Measurements from ENCODE around the gene MEIOB. TPM values are rescaled to one million over a fixed set of nuclear protein-coding genes. Genes with fewer than 3 reads are reported as not detected.
A peak's percentile ranks its signal among the peaks of the same experiment; 100 is the strongest.

Gene MEIOB
- polyA plus RNA-seq, 1 of the 3 experiments (the other 2 are of a cell fraction), result not detected

- Histone ChIP-seq H3K4me2 (no peak overlapping the region), H3K4me3 (ENCODE audit: low read depth in 2 of 2, low read length in 1 of 2) (no peak overlapping the region; a peak in 1 of 4 replicates), H3K9ac (no peak overlapping the region), H3K9me3 (no peaks in the 10 kb centered on the region), H4K20me1 (ENCODE audit: insufficient read depth) (no peaks in the 10 kb centered on the region), H3K27me3 (ENCODE audit: insufficient read depth) (no peaks in the 10 kb centered on the region), H2AFZ (ENCODE audit: low read depth) (no peak overlapping the region), H3F3A (replicated peaks; ENCODE audit: insufficient read depth) (no peaks in the 10 kb centered on the region), H3K9me2 (no peaks in the 10 kb centered on the region), H3K79me2 (ENCODE audit: insufficient read depth) (peaks cover 47% of the 10 kb centered on the region), H3K36me3 (replicated peaks in 1 of 2; ENCODE audit: control insufficient read depth in 1 of 2, insufficient read depth in 2 of 2, low read length in 1 of 2) (peaks cover 4 to 7% of the 10 kb centered on the region in 2 experiments), H3K4me1 (ENCODE audit: control insufficient read depth in 1 of 2, insufficient read depth in 2 of 2, low read depth in 1 of 2, low read length in 1 of 2) (peaks cover 0 to 12% of the 10 kb centered on the region in 2 experiments; a peak in 2 of 4 replicates), H3K27ac (ENCODE audit: low read depth in 2 of 2, low read length in 1 of 2) (no peak overlapping the region)
- no peak for DNase-seq
- WGBS (ENCODE audit: low lambda C conversion rate), result 81% methylated on average over 9 of the region's 9 CpGs
- TF ChIP-seq, protein P1, sequence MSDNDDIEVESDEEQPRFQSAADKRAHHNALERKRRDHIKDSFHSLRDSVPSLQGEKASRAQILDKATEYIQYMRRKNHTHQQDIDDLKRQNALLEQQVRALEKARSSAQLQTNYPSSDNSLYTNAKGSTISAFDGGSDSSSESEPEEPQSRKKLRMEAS (IDR thresholded peaks at IDR 0.05; ENCODE audit: low read depth), result no peak
- no peak for TF ChIP-seq RFX5 (IDR thresholded peaks at IDR 0.05; ENCODE audit: low read length)
- TF ChIP-seq RAD21 (IDR thresholded peaks at IDR 0.05; ENCODE audit: low read length), result peak; percentile 33; the same call in 1 of the 2 replicates
- TF ChIP-seq IRF3 (IDR thresholded peaks at IDR 0.05; ENCODE audit: low read depth, low read length), result no peak
- TF ChIP-seq SMC3 (IDR thresholded peaks at IDR 0.05; ENCODE audit: low read depth, low read length), result no peak
- TF ChIP-seq RXRA (IDR thresholded peaks at IDR 0.05; ENCODE audit: borderline replicate concordance, low read depth), result no peak
- no peak for TF ChIP-seq TAF1 (IDR thresholded peaks at IDR 0.05; ENCODE audit: borderline replicate concordance, low read depth, low read length)
- no peak for TF ChIP-seq TCF12 (IDR thresholded peaks at IDR 0.05)
- peak; percentile 22; the same call in 1 of the 2 replicates for TF ChIP-seq CTCF (IDR thresholded peaks at IDR 0.05)
- TF ChIP-seq RCOR1 (IDR thresholded peaks at IDR 0.05; ENCODE audit: low read length), result no peak
- TF ChIP-seq GATA2 (CRISPR knock-in tag; IDR thresholded peaks at IDR 0.05), result no peak
- no peak for TF ChIP-seq JUND (IDR thresholded peaks at IDR 0.05)
- ChIA-PET CTCF (interaction anchor here (1.1 to 2.6 kb wide), 2 partner anchors 41 to 105 kb away, joined by 3 to 7 read pairs; partner anchors contain the start of genes NUBP2 and SPSB3), POLR2A (no interaction called here)
Observed at GRCh38 chr16:1823821-1824220, 48.1 kb downstream of the MEIOB start.

DNA sequence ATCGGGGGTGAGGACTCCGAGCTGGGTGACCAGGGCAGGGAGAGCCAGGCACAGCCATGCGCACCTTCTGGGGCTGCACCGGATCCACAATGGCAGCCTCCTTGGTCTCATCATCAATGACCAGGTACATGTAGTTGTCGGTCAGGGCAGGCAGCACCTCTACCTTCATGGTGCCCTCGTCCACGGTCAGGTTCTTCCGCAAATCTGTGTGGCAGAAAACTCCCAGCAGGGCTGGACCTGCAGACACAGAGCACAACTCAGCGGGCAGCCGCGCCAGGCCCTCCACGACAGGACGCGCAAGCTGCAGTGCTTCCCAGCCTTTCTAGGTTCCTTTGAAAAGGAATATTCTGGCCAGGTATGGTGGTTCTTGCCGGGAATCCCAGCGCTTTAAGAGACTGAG is 49.2 kb downstream of the MEIOB start:
- no peak for DNase-seq
- no peak for TF ChIP-seq IRF3 (IDR thresholded peaks at IDR 0.05; ENCODE audit: low read depth, low read length)
- no peak for TF ChIP-seq EP300 (IDR thresholded peaks at IDR 0.05; ENCODE audit: borderline replicate concordance in 1 of 2, low read depth in 1 of 2, low read length in 1 of 2)
- TF ChIP-seq, protein P1 (IDR thresholded peaks at IDR 0.05; ENCODE audit: low read depth), result no peak
- TF ChIP-seq NFIC (IDR thresholded peaks at IDR 0.05; ENCODE audit: borderline replicate concordance), result no peak
- TF ChIP-seq NRF1 (IDR thresholded peaks at IDR 0.05; ENCODE audit: low read depth, low read length), result no peak
- TF ChIP-seq TAF1 (IDR thresholded peaks at IDR 0.05; ENCODE audit: borderline replicate concordance, low read depth, low read length), result no peak
- TF ChIP-seq SMC3 (IDR thresholded peaks at IDR 0.05; ENCODE audit: low read depth, low read length), result no peak
- TF ChIP-seq JUND (IDR thresholded peaks at IDR 0.05), result no peak
- no peak for TF ChIP-seq CHD2 (IDR thresholded peaks at IDR 0.05; ENCODE audit: low read length, partially characterized antibody)
- TF ChIP-seq RCOR1 (IDR thresholded peaks at IDR 0.05; ENCODE audit: low read length), result no peak
- no peak for TF ChIP-seq SIN3A (IDR thresholded peaks at IDR 0.05; ENCODE audit: borderline replicate concordance, low read depth, low read length)
- no peak for TF ChIP-seq FOSL2 (IDR thresholded peaks at IDR 0.05; ENCODE audit: borderline replicate concordance, low read depth)
- TF ChIP-seq, protein P2, sequence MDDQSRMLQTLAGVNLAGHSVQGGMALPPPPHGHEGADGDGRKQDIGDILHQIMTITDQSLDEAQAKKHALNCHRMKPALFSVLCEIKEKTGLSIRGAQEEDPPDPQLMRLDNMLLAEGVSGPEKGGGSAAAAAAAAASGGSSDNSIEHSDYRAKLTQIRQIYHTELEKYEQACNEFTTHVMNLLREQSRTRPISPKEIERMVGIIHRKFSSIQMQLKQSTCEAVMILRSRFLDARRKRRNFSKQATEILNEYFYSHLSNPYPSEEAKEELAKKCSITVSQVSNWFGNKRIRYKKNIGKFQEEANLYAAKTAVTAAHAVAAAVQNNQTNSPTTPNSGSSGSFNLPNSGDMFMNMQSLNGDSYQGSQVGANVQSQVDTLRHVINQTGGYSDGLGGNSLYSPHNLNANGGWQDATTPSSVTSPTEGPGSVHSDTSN (IDR thresholded peaks at IDR 0.05), result no peak
- TF ChIP-seq RXRA (IDR thresholded peaks at IDR 0.05; ENCODE audit: borderline replicate concordance, low read depth), result no peak
- TF ChIP-seq YY1 (IDR thresholded peaks at IDR 0.05; ENCODE audit: low read depth), result no peak
- no peak for TF ChIP-seq EZH2phosphoT487 (IDR thresholded peaks at IDR 0.05; ENCODE audit: borderline replicate concordance, low read depth)

More for the DNA sequence above, 49.2 kb downstream of the MEIOB start:
- no peaks in the 10 kb centered on the region for H3K9me2 ChIP-seq
- H2AFZ ChIP-seq (ENCODE audit: low read depth), result no peak overlapping the region
- 92% methylated on average over 10 of the region's 16 CpGs for WGBS (ENCODE audit: low lambda C conversion rate)
- H3F3A ChIP-seq (replicated peaks; ENCODE audit: insufficient read depth), result no peaks in the 10 kb centered on the region
- no peak overlapping the region for H3K9ac ChIP-seq
- no peaks in the 10 kb centered on the region for H3K27me3 ChIP-seq (ENCODE audit: insufficient read depth)
- H3K27ac ChIP-seq (ENCODE audit: low read depth in 2 of 2, low read length in 1 of 2), result no peak overlapping the region
- no peak overlapping the region for H3K4me2 ChIP-seq
- CTCF ChIA-PET, result interaction anchor here (2.6 kb wide), 1 partner anchor 106 kb away, joined by 7 read pairs; no protein-coding TSS in a partner anchor
- peaks cover 0 to 4% of the 10 kb centered on the region in 2 experiments for H3K36me3 ChIP-seq (replicated peaks in 1 of 2; ENCODE audit: control insufficient read depth in 1 of 2, insufficient read depth in 2 of 2, low read length in 1 of 2)
- H3K4me3 ChIP-seq (ENCODE audit: low read depth in 2 of 2, low read length in 1 of 2), result no peak overlapping the region
- no peaks in the 10 kb centered on the region for H3K9me3 ChIP-seq
- POLR2A ChIA-PET, result no interaction called here
- peaks cover 0 to 8% of the 10 kb centered on the region in 2 experiments; a peak in 1 of 4 replicates for H3K4me1 ChIP-seq (ENCODE audit: control insufficient read depth in 1 of 2, insufficient read depth in 2 of 2, low read depth in 1 of 2, low read length in 1 of 2)
- H3K79me2 ChIP-seq (ENCODE audit: insufficient read depth), result peaks cover 37% of the 10 kb centered on the region
- H4K20me1 ChIP-seq (ENCODE audit: insufficient read depth), result no peaks in the 10 kb centered on the region

Data from SK-N-SH (cell line).